ENCODE data around the gene BRSK2. TPM values are rescaled to one million over a fixed set of nuclear protein-coding genes. Genes with fewer than 3 reads are reported as not detected.

BRSK2 gene
- total and polyA plus RNA-seq, 2 of the 4 experiments (the other 2 are of a cell fraction), result 0.18 to 0.62 TPM

DNA sequence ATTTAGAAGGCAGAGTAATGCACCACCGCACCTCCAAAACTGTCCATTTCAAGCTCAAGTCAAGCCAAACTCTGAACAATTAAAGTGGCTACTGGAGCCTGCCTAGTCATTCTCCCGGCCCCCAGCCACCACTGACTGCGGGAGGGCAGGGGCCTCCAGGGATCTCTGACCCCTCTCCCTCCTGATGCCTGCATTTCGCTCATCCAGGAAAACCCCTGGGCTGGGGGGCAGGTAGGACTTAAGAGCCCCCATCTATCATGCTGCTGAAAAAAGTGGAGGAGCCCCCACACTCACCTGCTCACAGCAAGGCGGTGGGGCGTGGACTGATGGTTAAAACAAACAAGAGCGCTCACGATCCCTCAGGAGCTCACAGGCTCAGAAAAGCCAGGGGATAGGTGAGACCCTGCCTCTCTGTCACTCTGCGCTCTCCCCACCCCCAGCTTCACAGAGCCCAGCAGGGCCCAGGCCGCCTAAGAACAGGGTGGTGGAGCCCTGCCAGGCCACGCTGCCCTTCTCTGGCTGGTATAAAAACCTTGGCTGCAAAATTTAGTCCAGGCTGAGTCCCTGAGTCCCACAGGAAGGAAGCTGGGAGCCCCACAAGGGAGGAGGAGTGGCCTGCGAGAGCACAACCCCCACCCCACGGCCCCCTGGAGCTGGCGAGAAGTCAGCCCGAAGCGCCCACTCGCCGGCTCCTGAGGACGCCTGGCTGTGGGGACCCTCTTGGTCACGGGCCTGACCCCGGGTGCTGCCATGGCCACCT, 117.8 kb downstream of the BRSK2 start:
- peaks cover 3% of the 10 kb centered on the region; the same call in 1 of the 2 replicates for H3K9me1 ChIP-seq (ENCODE audit: insufficient read depth, low read length)
- no peak overlapping the region for H3K27ac ChIP-seq (ENCODE audit: insufficient read depth, low read length)
- dilution Hi-C loops (cut with HindIII; ENCODE audit: low sequenced_read_pairs, unreplicated experiment), result no loop called here
- no peak overlapping the region for H2BK20ac ChIP-seq (ENCODE audit: low read depth, low read length)
- no peak overlapping the region for H2AFZ ChIP-seq (replicated peaks; ENCODE audit: low read length, poor library complexity)
- no peak overlapping the region for H3K18ac ChIP-seq (ENCODE audit: low read depth, low read length)
- H3K23ac ChIP-seq (ENCODE audit: low read depth, low read length), result no peak overlapping the region
- no peak overlapping the region for H4K8ac ChIP-seq (ENCODE audit: low read depth in 2 of 2, low read length in 2 of 2)
- no peak overlapping the region for H3K9ac ChIP-seq (ENCODE audit: low read depth, low read length)
- H3K79me1 ChIP-seq (ENCODE audit: low read depth in 1 of 2, low read length in 2 of 2), result peaks cover 8 to 66% of the 10 kb centered on the region in 2 experiments
- H4K5ac ChIP-seq (ENCODE audit: low read depth, low read length), result no peak overlapping the region
- DNase-seq (no peak), ATAC-seq (ENCODE audit: low read depth) (no peak)
- ChIA-PET POLR2A (ENCODE audit: unreplicated experiment) (no interaction called here), CTCF (no interaction called here)
- H3K36me3 ChIP-seq (ENCODE audit: control insufficient read depth, insufficient read depth, low read length), result no peaks in the 10 kb centered on the region
- no peak overlapping the region for H3K14ac ChIP-seq (replicated peaks; ENCODE audit: low read depth, low read length)
- no peak overlapping the region for H3K56ac ChIP-seq (ENCODE audit: extremely low read depth, insufficient read depth, low read length)
- H3K4me2 ChIP-seq (ENCODE audit: low read depth, low read length), result no peak overlapping the region
- TF ChIP-seq BHLHE40 (IDR thresholded peaks at IDR 0.05; ENCODE audit: low read depth, low read length), result no peak
- no peak for TF ChIP-seq MAFK (IDR thresholded peaks at IDR 0.05; ENCODE audit: low read depth, low read length)
- no peaks in the 10 kb centered on the region for H3K27me3 ChIP-seq (ENCODE audit: control insufficient read depth, insufficient read depth, low read length)
- H3K4ac ChIP-seq (ENCODE audit: low read depth, low read length), result no peak overlapping the region
- H4K91ac ChIP-seq (ENCODE audit: insufficient read depth, low read depth, low read length), result no peak overlapping the region
- intact Hi-C loops (cut with micrococcal nuclease), result no loop called here
- no TSS peak for BruUV-seq (replicated peaks)
- H2BK15ac ChIP-seq (ENCODE audit: low read depth, low read length), result no peak overlapping the region
- in situ Hi-C loops (cut with MboI; ENCODE audit: low sequenced_read_pairs), result loop anchor here (25.0 kb wide), 1 partner anchor 295 kb away; the partner anchor contains the start of gene MUC5B
- no peak overlapping the region for H2BK5ac ChIP-seq (ENCODE audit: low read depth, low read length, poor library complexity, severe bottlenecking)
- peaks cover 86% of the 10 kb centered on the region for H4K20me1 ChIP-seq (ENCODE audit: insufficient read depth, low read length)
- no peak overlapping the region for H2BK120ac ChIP-seq (ENCODE audit: low read depth, low read length)
- H3K4me3 ChIP-seq (ENCODE audit: insufficient read depth, low read depth, low read length), result no peak overlapping the region
- H2AK5ac ChIP-seq (ENCODE audit: low read depth, low read length), result no peak overlapping the region
- WGBS, 2 experiments (ENCODE audit: extremely low coverage in 2 of 2, insufficient read length in 1 of 2), result 27% methylated on average over 2 of the region's 21 CpGs; no CpG with 5 or more reads in 1 of the 2 experiments
- H3K4me1 ChIP-seq (ENCODE audit: control insufficient read depth, insufficient read depth, low read length), result no peaks in the 10 kb centered on the region; the same call in 1 of the 2 replicates
- no peaks in the 10 kb centered on the region for H3K9me3 ChIP-seq (ENCODE audit: control insufficient read depth, insufficient read depth, low read length)
- H2AK9ac ChIP-seq (replicated peaks; ENCODE audit: low read depth, low read length, poor library complexity), result peak overlapping the region; percentile 24

Measured in IMR-90 (cell line).